ENCODE data around the gene RIC1.
A peak's percentile ranks its signal among the peaks of the same experiment; 100 is the strongest.
"Not testable (repeated sequence)": the region's sequence is repeated elsewhere in the genome, so short reads cannot be mapped to it uniquely, and the experiment has no call there.

RIC1 gene

DNA sequence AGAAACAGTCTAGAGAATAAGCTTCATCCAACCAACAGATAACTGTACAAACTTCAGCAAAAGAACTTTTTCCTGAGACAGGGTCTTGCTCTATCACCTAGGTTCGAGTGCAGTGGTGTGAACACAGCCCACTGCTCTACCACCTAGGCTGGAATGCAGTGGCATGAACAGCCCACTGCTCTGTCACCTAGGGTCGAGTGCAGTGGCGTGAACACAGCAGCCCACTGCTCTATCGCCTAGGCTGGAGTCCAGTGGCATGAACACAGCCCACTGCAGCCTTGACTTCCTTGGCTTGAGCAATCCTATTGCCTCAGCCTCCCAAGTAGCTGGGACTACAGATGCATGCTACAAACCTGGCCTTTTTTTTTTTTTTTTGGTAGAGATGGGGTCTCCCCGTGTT lies 160.6 kb downstream of the RIC1 start:
- DNase-seq, result no peak

DNA sequence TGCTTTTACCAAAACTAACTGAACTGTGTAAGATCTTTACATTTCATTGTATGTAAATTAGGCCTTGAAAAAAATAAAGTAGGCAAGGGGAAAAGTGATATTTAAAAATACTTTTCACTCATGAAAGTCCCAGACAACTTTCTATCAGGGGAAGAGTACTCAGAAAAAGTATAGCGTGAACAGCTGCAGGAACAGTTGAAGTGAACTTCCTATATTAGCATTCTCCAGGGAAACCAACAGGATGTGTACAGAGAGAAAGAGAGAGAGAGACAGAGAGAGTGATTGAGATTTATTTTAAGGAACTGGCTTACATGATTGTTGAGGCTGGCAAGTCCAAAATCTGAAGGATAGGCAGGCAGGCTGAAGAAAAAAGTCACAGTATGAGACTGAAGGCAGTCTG lies 162.0 kb downstream of the RIC1 start:
- no peak for DNase-seq

DNA sequence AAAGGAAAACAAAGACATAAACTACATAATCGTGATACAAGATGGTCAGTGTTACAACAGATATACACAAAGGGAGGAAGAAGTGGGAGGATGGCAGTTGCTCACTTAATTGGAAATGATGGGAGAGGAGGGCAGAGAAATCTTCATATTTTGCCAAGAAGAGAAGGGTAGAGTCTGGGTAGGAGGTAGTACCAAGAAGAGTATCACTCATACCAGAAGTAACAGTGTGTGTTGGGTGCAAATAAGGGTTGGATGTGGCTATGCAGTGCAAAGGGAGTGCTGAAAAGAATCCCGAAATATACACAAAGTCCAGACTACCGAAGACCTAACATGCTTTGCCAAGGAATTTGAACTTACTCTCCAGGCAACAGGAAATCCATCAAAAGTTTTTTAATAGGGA lies 163.0 kb downstream of the RIC1 start:
- no peak for DNase-seq

DNA sequence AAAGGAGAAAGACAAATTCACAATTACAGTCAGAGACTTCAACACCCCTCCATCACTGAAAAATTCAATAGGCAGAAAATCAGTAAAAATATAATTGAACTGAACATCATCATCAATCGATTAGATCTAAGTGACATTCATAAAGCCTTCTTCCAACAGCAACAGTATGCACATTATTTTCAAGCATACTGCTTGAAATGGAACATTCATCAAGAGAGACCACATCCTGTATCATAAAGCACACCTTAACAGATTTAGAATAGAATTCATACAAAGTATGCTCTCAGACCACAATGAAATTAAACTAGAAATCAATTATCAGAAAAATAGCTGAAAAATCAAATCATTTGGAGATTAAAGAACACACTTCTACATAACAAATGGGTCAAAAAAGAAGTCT lies 164.9 kb downstream of the RIC1 start:
- no peak for DNase-seq

DNA sequence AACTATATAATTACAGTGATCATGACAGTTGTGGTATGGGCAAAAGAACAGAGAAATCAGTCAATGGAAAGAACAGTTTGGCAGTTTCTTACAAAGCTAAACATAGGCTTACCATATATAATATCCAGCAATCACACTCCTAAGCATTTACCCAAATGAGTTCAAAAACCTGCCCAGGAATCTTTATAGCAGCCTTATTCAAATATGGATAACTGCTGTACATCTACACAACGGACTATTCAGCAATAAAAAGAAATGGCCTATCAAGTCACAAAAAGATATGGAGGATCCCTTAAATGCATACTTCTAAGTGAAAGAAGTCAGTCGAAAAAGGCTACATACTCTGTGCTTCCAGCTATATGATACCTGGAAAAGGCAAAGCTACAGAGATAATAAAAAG lies 167.4 kb downstream of the RIC1 start:
- DNase-seq, result no peak

DNA sequence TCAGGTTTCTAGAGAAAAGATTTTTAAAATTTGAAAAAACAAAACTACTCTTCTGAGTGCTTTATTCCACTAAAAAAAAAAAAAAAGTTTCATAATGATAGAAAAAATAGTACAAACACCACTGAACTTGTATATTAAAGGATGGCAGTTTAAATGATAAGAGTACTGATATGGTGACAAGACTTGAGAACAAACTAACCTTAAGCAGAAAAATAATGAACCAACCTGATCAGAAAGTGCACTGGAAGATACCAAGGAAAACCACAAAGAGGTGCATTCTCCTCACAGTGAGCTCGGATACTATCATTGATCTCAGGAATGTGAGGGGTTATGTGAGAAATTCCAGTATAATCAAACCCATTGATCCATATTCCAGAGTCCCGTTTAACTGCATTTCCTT lies 169.7 kb downstream of the RIC1 start:
- no peak for DNase-seq

DNA sequence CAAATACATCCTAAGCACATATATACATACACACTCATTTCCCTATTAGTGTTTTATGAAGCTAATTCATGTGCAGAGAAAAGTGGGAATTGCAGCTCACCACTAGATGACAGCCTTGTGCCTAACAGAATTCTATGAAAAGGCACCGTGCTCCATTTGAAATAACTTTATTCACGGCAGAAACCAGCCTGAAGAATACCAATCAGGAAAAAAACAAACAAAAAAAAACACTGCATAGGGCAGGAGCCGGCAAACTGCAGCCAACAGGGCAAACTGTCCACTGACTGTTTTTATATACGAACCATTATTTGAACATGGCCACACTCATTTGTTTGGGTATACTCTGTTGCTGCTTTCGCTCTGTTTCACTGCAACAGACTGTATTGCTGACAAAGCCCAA lies 170.4 kb downstream of the RIC1 start:
- DNase-seq, result peak; percentile 18

DNA sequence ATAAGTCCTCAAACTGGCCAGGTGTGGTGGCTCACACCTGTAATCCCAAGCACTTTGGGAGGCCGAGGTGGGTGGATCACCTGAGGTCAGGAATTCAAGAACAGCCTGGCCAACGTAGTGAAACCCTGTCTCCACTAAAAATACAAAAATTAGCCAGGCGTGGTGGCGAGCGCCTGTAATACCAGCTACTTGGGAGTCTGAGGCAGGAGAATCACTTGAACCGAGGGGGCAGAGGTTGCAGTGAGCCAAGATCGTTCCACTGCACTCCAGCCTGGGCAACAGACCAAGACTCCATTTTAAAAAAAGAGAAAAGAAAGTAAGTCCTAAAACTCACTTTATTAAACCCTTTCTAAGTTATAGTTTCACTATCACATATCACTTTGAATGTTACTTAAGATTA lies 171.5 kb downstream of the RIC1 start:
- DNase-seq, result not testable (repeated sequence)

DNA sequence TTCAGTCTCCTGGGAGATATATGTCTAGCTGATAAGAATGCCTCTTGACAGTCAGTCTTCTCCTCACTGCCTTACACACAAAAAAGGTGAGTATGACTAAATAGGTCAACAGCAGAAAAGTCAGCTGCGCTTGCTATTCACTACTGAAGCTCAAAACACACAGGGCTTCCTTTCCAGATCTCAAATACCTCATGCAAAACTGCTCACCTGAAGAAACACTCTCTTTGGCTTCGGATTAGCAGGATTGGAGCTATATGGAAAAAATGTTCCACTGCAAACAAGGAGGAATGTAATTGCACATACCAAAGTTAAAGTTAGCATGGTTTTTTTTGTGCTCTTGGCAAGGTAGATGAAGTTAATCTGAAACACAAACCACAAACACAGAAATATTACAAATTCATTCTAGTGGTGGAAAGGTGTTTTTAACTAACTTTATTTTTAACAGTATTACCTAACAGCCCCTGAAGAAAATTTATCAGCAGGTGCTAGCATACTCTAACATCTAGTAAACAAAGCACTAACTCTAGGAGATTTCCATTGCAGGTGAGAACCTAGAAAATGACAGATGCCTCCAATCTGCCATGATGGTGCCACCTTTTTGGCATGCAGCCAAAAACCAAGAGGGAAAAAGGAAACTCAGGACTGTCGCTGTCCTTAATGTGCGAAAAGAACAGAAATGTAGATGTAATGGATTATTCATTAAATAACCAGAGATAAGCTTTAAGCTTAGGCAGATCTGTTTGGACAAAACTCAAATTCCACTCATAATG lies 172.2 kb downstream of the RIC1 start:
- peak; percentile 11 for DNase-seq

DNA sequence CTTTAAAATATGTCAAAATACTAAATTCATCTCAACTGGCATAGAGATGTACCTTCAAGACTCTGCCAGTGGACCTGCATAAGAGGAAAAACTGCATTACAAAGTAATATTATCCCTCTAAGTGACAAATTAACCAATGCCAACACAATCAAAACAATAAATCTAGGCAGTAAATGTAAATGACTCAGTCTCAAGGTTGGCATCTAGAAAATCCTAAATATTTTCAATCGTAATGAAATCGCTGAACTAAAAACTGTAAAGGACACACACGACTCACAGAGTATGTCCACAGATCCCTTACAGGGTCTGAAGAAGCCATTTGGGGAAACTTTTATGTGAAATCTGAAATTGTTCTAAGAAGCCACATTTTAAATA lies 172.8 kb downstream of the RIC1 start:
- DNase-seq, result no peak

DNA sequence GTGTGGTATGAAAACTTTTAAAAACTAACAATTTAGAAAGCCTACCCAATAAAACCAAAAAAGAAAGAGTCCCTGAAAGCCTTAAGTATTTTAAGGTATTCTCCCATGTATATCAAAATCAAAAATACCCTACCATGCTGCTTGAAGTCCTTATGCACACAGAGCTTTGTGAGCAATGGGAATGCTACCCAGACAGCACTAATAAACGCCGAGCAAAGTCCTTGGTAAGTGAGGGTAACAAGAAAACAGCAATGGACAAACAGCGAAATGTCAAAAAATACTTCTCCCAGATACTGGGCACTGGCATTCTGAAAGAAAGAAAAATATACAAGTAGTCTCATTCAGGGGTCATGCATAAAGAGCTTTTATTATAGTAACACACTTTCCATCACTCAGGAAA lies 176.6 kb downstream of the RIC1 start:
- DNase-seq, result no peak

DNA sequence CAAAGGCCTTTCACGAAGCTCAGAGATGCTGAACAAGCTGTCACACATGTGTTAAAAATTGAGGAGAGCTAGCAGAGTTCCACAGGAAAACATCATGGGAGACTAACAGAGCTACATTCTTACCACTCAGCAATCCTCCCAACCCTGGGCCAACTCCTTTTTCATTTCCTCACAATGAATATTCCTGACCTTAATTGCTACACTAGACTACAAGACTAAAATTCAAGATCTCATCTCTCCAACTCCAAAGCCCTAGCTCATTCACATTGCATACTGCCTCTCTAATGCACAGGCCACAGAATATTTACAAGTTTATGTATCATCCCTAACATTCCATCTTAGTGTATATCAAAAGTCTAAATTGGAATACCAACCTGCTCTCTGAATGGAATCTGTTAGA lies 182.8 kb downstream of the RIC1 start:
- no peak for DNase-seq

DNA sequence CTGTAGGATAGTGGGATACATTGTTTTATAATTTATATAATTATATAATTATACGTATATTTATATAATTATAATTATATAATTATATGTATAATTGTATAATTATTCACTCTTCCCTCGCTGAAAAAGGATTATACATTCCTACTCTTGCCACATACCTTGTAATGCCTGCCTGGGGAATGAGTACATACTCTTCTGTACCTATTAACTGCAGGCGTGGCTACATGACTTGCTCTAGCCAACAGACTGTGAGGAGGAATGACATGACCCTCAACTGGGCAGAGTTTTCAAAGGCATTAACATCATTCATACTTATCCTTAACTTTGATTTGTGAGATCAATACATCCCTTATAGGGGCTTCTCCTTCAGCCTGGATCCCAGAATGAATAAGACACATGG lies 184.9 kb downstream of the RIC1 start:
- no peak for DNase-seq

DNA sequence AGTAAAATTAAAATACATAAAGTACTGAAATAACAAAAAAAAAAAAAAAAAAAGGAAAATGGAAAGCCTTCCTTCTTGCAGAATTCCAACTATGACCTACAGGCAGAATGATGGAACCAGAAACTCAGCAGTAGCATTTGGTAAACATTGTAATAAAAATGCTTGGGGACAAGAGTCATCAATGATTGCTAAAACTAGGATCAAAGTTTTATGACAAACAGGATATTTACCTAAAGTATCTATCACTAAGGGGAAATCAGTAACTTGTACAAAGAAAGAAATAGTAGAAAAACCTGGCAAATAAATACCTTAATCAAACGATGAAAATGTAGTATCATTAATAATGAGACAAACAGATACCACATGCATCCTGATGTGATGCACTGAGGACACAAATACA lies 186.6 kb downstream of the RIC1 start:
- DNase-seq, result no peak

DNA sequence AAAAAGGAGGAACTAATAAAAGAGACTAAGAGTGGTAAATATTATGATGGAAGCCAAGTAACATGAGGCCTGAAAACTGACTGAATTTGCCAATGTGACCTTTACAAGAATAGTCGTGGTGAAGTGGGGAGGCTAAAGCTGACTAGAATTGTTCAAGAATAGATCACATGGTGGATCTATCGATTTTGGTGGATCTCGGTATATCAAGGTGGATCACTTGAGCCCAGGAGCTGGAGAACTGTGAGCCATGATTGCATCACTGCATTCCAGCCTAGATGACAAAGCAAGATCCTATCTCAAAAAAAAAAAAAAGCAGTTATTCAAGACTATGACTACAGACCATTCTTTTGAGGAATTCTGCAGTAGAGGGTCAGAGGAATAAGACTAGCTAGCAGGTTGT lies 189.0 kb downstream of the RIC1 start:
- DNase-seq, result no peak

DNA sequence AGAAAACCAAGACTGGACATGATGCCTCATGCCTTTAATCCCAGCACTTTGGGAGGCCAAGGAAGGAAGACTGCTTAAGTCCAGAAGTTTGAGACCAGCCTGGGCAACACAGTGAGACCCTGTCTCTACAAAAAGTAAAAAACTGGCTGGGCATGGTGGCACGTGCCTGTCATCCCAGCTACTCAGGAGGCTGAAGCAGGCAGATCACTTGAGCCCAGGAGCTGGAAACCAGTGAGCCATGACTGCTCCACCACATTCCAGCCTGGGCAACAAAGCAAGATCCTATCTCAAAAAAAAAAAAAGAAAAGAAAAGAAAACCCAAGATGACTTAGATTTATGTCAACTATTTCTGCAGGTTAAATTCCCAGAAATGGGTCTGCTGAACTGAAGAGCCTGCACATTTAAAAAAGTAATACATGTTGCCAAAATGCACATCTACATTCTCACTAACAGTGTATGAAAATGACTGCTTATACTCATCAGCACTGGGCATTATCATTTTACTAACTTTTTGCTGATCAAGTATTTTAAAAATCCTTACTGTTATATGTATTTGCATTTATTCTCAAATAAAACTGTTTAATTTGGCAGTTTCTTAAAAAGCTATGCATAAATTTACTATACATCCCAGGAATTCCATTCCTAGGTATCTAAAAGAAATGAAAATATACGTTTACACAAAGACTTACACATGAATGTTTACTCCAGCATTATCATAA lies 189.7 kb downstream of the RIC1 start:
- no peak for DNase-seq

DNA sequence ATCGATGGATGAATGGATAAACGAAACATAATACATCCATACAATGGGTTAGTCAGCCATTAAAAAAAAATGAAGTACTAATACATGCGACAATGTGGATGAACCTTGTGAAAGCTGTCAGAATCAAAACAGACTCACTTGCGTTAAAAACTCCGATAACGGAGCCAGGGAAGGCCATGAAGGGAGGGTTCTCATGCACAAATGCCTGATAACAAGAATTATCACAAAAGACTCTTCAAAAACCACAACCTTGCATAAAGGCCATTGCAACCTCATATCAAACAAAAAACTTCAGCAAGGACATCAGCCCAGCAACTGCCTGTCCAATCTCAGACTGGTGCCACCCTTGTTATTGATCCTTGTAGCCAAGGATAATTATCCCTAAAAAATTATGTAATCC lies 190.3 kb downstream of the RIC1 start:
- DNase-seq, result no peak

DNA sequence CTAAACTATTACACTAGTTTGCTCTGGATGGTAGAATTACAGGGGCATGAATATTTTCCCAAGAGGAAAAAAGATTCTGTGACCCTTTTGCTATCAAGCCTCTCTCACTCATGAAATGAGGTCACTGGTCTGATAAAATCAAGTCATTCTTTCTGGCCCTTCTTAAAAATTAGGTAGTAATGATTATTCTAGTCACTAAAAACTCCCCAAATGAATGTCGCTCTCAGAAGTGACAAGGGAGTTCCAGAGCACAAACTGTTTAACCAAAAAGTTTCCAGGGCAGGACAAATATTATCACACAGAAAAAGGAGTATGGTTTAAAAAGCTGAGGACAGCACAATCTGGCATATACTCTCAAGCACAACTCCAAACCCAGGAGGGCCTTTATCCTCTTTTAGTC lies 191.5 kb downstream of the RIC1 start:
- DNase-seq, result peak; percentile 27

DNA sequence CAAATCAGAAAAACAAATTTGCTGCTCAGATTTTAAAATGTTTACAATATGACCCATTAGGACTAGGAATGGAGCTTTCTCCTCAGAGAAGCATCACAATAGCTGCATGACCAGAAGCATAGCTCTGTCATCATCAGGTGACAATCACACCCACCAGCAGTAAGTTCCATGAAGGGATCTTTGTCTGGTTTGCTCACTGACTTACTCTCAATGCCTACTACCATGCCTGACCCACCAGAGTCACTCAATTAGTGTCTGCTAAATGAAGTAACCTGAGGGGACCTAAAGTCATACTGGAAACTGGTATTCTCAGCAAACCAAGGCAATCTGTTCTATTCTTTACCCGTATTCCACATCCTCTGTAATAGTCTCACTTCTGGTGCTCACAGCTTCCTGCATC lies 196.3 kb downstream of the RIC1 start:
- no peak for DNase-seq
